H1 (cell line): ENCODE results near the gene SCP2. TPM values are rescaled to one million over a fixed set of nuclear protein-coding genes. Genes with fewer than 3 reads are reported as not detected.
"Not testable (repeated sequence)": the region's sequence is repeated elsewhere in the genome, so short reads cannot be mapped to it uniquely, and the experiment has no call there.

Source experiments
- CTCF ChIA-PET: fragments of 300-600 bp; sonication (Branson Sonifier 250); formaldehyde crosslinking; loops from one replicate; lab custom pipeline; 2021; ENCODE audit not compliant: partially characterized antibody; lab: Charles Lee
- POLR2A ChIA-PET: fragments of 300-600 bp; sonication (Branson Sonifier 250); formaldehyde crosslinking; loops from one replicate; lab custom pipeline; 2021; ENCODE audit warnings: inconsistent platforms; ENCODE audit not compliant: partially characterized antibody; lab: Charles Lee
- DNase-seq, 2 experiments: peaks; one replicate each; pipeline versions ENCODE4 v3.0.0 to v3.0.0-alpha.2; 2010 to 2022; ENCODE audit warnings: low spot score in 2 of 2, low read depth in 1 of 2, mixed read lengths in 1 of 2
- FAIRE-seq: peaks from 2 replicates; lab custom pipeline; 2011; peaks lifted over from hg19 to GRCh38; lab: Jason Lieb, UNC
- H2AFZ ChIP-seq: 2 replicates; pipeline ENCODE4 v1.8.1; 2012; ENCODE audit warnings: low read length, inconsistent platforms
- H2AK5ac ChIP-seq: 2 replicates; pipeline ENCODE4 v1.6.1; 2013; ENCODE audit warnings: low read depth, low read length
- H2BK120ac ChIP-seq: replicated peaks from 2 replicates; pipeline ENCODE3; 2013; ENCODE audit warnings: low read depth, low read length, inconsistent platforms
- H2BK12ac ChIP-seq: 2 replicates; pipeline ENCODE4 v1.6.1; 2013; ENCODE audit warnings: low read depth, low read length
- H2BK15ac ChIP-seq: 2 replicates; pipeline ENCODE4 v1.6.1; 2013; ENCODE audit warnings: low read length
- H2BK20ac ChIP-seq: 2 replicates; pipeline ENCODE4 v1.6.1; 2013; ENCODE audit warnings: low read length
- H2BK5ac ChIP-seq: 2 replicates; pipeline ENCODE4 v1.6.1; 2013; ENCODE audit warnings: low read depth, low read length
- H3K14ac ChIP-seq: 2 replicates; pipeline ENCODE4 v1.6.1; 2013; ENCODE audit warnings: inconsistent platforms; ENCODE audit not compliant: insufficient read length
- H3K18ac ChIP-seq: 2 replicates; pipeline ENCODE4 v1.6.1; 2013; ENCODE audit warnings: low read length; ENCODE audit errors: extremely low read depth
- H3K23ac ChIP-seq: 2 replicates; pipeline ENCODE4 v1.6.1; 2013; ENCODE audit warnings: inconsistent platforms; ENCODE audit not compliant: insufficient read length
- H3K23me2 ChIP-seq: 2 replicates; pipeline ENCODE4 v1.6.1; 2013; ENCODE audit warnings: low read depth, low read length
- H3K27ac ChIP-seq: 2 replicates; pipeline ENCODE4 v1.6.1; 2011; ENCODE audit warnings: low read depth, low read length, inconsistent platforms
- H3K27me3 ChIP-seq, 4 experiments: replicated peaks in 1 of 4; 1 replicate in 1 of 4; 2 replicates in 3 of 4; pipeline versions ENCODE4 v1.6.1 to v1.8.1; 2011 to 2013; ENCODE audit warnings: low read length in 3 of 4, mild to moderate bottlenecking in 3 of 4, inconsistent platforms in 2 of 4, mixed read lengths in 2 of 4, moderate library complexity in 1 of 4; ENCODE audit not compliant: control insufficient read depth in 3 of 4, insufficient read depth in 3 of 4; ENCODE audit errors: extremely low read depth in 1 of 4
- H3K36me3 ChIP-seq, 4 experiments: 2 replicates each; pipeline versions ENCODE4 v1.6.1 to v1.8.1; 2011 to 2013; ENCODE audit warnings: mild to moderate bottlenecking in 4 of 4, low read length in 3 of 4, moderate library complexity in 2 of 4, control low read depth in 1 of 4, inconsistent platforms in 1 of 4; ENCODE audit not compliant: insufficient read depth in 4 of 4, control insufficient read depth in 2 of 4
- H3K4ac ChIP-seq: replicated peaks from 2 replicates; pipeline ENCODE3; 2013; ENCODE audit warnings: low read length, low read depth, mixed read lengths, inconsistent platforms; ENCODE audit not compliant: insufficient read length
- H3K4me1 ChIP-seq, 4 experiments: replicated peaks in 1 of 4; 1 replicate in 1 of 4; 2 replicates in 3 of 4; pipeline versions ENCODE4 v1.6.1 to v1.8.1; 2011 to 2013; ENCODE audit warnings: low read length in 3 of 4, inconsistent platforms in 2 of 4, mixed read lengths in 1 of 4; ENCODE audit not compliant: insufficient read depth in 4 of 4, control insufficient read depth in 3 of 4
- H3K4me2 ChIP-seq, 2 experiments: 2 replicates each; pipeline versions ENCODE4 v1.6.1 to v1.8.1; 2011 to 2013; ENCODE audit warnings: low read depth in 2 of 2, low read length in 2 of 2, control low read depth in 1 of 2, inconsistent platforms in 1 of 2, mild to moderate bottlenecking in 1 of 2; ENCODE audit not compliant: insufficient read depth in 1 of 2
- H3K4me3 ChIP-seq, 4 experiments: fragments of 200-600, 300-600 bp in 1 of 4; sonication (generic), shearing (Covaris generic), sonication (Bioruptor Twin) in 1 of 4; 2 replicates each; pipeline versions ENCODE4 v1.5.1 to v1.8.1; 2011 to 2016; ENCODE audit warnings: low read length in 4 of 4, low read depth in 3 of 4, control low read depth in 2 of 4, inconsistent platforms in 2 of 4, mild to moderate bottlenecking in 2 of 4, mixed read lengths in 1 of 4, moderate library complexity in 1 of 4; ENCODE audit not compliant: insufficient read depth in 2 of 4; ENCODE audit errors: extremely low read depth in 1 of 4
- H3K56ac ChIP-seq: replicated peaks from 2 replicates; pipeline ENCODE3; 2013; ENCODE audit warnings: low read depth, mild to moderate bottlenecking, mixed read lengths, low read length, inconsistent platforms; ENCODE audit not compliant: insufficient read length
- H3K79me1 ChIP-seq: 2 replicates; pipeline ENCODE4 v1.6.1; 2013; ENCODE audit warnings: low read depth, low read length, control low read depth
- H3K79me2 ChIP-seq, 2 experiments: 2 replicates each; pipeline versions ENCODE4 v1.6.1 to v1.8.1; 2012 to 2013; ENCODE audit warnings: low read length in 2 of 2, mild to moderate bottlenecking in 2 of 2, inconsistent platforms in 1 of 2; ENCODE audit not compliant: insufficient read depth in 2 of 2, control insufficient read depth in 1 of 2
- H3K9ac ChIP-seq, 4 experiments: replicated peaks in 1 of 4; 1 replicate in 1 of 4; 2 replicates in 3 of 4; pipeline versions ENCODE4 v1.6.1 to v1.8.1; 2011 to 2013; ENCODE audit warnings: low read depth in 3 of 4, low read length in 3 of 4, control low read depth in 2 of 4, mild to moderate bottlenecking in 2 of 4, moderate library complexity in 2 of 4, inconsistent platforms in 1 of 4; ENCODE audit errors: extremely low read depth in 1 of 4
- H3K9me3 ChIP-seq, 2 experiments: 2 replicates each; pipeline versions ENCODE4 v1.6.1 to v1.8.1; 2012 to 2013; ENCODE audit warnings: mild to moderate bottlenecking in 2 of 2, moderate library complexity in 2 of 2, control low read depth in 1 of 2, inconsistent platforms in 1 of 2, low read depth in 1 of 2, low read length in 1 of 2, mixed read lengths in 1 of 2; ENCODE audit not compliant: insufficient read depth in 2 of 2
- H4K20me1 ChIP-seq, 2 experiments: replicated peaks in 1 of 2; 2 replicates each; pipeline versions ENCODE3 to v1.8.1; 2011 to 2013; ENCODE audit warnings: inconsistent platforms in 2 of 2, low read length in 2 of 2, mild to moderate bottlenecking in 1 of 2; ENCODE audit not compliant: insufficient read depth in 2 of 2, control insufficient read depth in 1 of 2
- H4K5ac ChIP-seq: 2 replicates; pipeline ENCODE4 v1.6.1; 2013; ENCODE audit warnings: low read length, low read depth, mixed read lengths, inconsistent platforms; ENCODE audit not compliant: insufficient read length
- H4K8ac ChIP-seq: 2 replicates; pipeline ENCODE4 v1.8.0; 2013; ENCODE audit warnings: mild to moderate bottlenecking, moderate library complexity, low read length, inconsistent platforms; ENCODE audit not compliant: insufficient read depth; ENCODE audit errors: extremely low read depth
- H4K91ac ChIP-seq: replicated peaks from 2 replicates; pipeline ENCODE3; 2013; ENCODE audit warnings: low read length, mixed read lengths, inconsistent platforms; ENCODE audit not compliant: insufficient read length
- WGBS, 2 experiments: shearing (Covaris generic) in 1 of 2; methylation state at CpG; one replicate each; pipeline versions ENCODE4 v1.1.6 to v1.1.7; 2013 to 2015; ENCODE audit warnings: low lambda C conversion rate in 2 of 2, mixed read lengths in 2 of 2, inconsistent platforms in 1 of 2, low coverage in 1 of 2, missing lambda C conversion rate in 1 of 2; ENCODE audit not compliant: insufficient replicate concordance in 2 of 2, insufficient coverage in 1 of 2, insufficient read length in 1 of 2; ENCODE audit errors: extremely low coverage in 1 of 2, missing lambda C conversion rate in 1 of 2; 5-methylcytosine and 5-hydroxymethylcytosine counted together
- polyA plus RNA-seq, 7 experiments: library from polyadenylated mRNA; depleted of rRNA in 3 of 7; stranded (reverse) in 5 of 7; unstranded in 2 of 7; fragments of >200 nt in 5 of 7; fragments of 200-250 nt in 2 of 7; gene quantifications; 1 replicate in 5 of 7; 2 replicates in 1 of 7; 4 replicates in 1 of 7; pipeline versions ENCODE4 v1.2.1 to v1.2.3, GENCODE V29; 2011 to 2013; ENCODE audit warnings: missing spikeins in 2 of 7, mixed read lengths in 2 of 7
- total RNA-seq: library from RNA; stranded (reverse); fragmentation: NEBNext Ultra II Directional; extraction: Animal tissue kit (Norgen Biotek cat#: 25700); gene quantifications from 2 replicates; pipeline ENCODE4 v1.2.1, GENCODE V29; 2021

Gene SCP2
- total and polyA plus RNA-seq, 2 of the 8 experiments (the other 6 are each of a cell fraction or from before 2014, with no cell fraction given), result 20.9 to 54.3 TPM

DNA sequence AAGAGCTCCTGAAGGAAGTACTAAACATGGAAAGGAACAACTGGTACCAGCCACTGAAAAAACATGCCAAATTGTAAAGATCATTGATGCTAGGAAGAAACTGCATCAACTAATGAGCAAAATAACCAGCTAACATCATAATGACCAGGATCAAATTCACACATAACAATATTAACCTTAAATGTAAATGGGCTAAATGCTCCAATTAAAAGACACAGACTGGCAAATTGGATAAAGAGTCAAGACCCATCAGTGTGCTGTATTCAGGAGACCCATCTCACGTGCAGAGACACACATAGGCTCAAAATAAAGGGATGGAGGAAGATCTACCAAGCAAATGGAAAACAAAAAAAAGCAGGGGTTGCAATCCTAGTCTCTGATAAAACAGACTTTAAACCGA lies 79.5 kb downstream of the SCP2 start:
- H3K56ac ChIP-seq, H3K27ac ChIP-seq, H3K36me3 ChIP-seq, H4K5ac ChIP-seq, H3K23me2 ChIP-seq, H3K4ac ChIP-seq, H4K91ac ChIP-seq, POLR2A ChIA-PET, H2BK12ac ChIP-seq, DNase-seq, H3K14ac ChIP-seq, H4K20me1 ChIP-seq, H3K4me1 ChIP-seq, H3K18ac ChIP-seq, H3K4me3 ChIP-seq, H2BK5ac ChIP-seq, H3K23ac ChIP-seq, H3K79me1 ChIP-seq, CTCF ChIA-PET, H2AK5ac ChIP-seq, H3K79me2 ChIP-seq, H2BK120ac ChIP-seq, H3K4me2 ChIP-seq, H2AFZ ChIP-seq, FAIRE-seq, H3K9me3 ChIP-seq, H2BK20ac ChIP-seq, H3K27me3 ChIP-seq, H2BK15ac ChIP-seq, H4K8ac ChIP-seq, H3K9ac ChIP-seq: not testable (repeated sequence)
- 84% methylated on average over 1 of the region's 2 CpGs; no CpG with 5 or more reads in 1 of the 2 experiments for WGBS, 2 experiments

DNA sequence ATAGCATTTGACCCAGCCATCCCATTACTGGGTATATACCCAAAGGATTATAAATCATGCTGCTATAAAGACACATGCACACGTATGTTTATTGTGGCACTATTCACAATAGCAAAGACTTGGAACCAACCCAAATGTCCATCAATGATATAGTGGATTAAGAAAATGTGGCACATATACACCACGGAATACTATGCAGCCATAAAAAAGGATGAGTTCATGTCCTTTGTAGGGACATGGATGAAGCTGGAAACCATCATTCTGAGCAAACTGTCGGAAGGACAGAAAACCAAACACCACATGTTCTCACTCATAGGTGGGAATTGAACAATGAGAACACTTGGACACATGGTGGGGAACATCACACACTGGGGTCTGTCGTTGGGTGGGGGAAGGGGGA lies 83.2 kb downstream of the SCP2 start:
- H3K36me3 ChIP-seq, H3K4me2 ChIP-seq, H2BK15ac ChIP-seq, POLR2A ChIA-PET, H3K56ac ChIP-seq, H3K23me2 ChIP-seq, H4K20me1 ChIP-seq, H2BK120ac ChIP-seq, H2AK5ac ChIP-seq, H4K5ac ChIP-seq, H3K9ac ChIP-seq, H3K18ac ChIP-seq, DNase-seq, FAIRE-seq, H2BK5ac ChIP-seq, H3K79me2 ChIP-seq, H3K23ac ChIP-seq, H3K4ac ChIP-seq, H2BK20ac ChIP-seq, H3K9me3 ChIP-seq, H4K8ac ChIP-seq, H3K4me3 ChIP-seq, H3K27ac ChIP-seq, H3K14ac ChIP-seq, H2AFZ ChIP-seq, CTCF ChIA-PET, H3K79me1 ChIP-seq, H4K91ac ChIP-seq, H3K27me3 ChIP-seq, H3K4me1 ChIP-seq, H2BK12ac ChIP-seq: not testable (repeated sequence)
- WGBS, 2 experiments, result 78% methylated on average over 4 of the region's 4 CpGs; no CpG with 5 or more reads in 1 of the 2 experiments
